ENCODE data around the gene DUSP10. TPM values are rescaled to one million over a fixed set of nuclear protein-coding genes. Genes with fewer than 3 reads are reported as not detected.

The DUSP10 gene
- 10 to 100 TPM in 5 of 6 experiments, 1 to 10 TPM in 1; 7.7 to 22.3 (median 16.3) TPM for total RNA-seq
- long read RNA-seq, partial matches to known transcripts: 1 of 5 reads
- long read RNA-seq, other reads (novel, unspliced or antisense): 3 of 5 reads

DNA sequence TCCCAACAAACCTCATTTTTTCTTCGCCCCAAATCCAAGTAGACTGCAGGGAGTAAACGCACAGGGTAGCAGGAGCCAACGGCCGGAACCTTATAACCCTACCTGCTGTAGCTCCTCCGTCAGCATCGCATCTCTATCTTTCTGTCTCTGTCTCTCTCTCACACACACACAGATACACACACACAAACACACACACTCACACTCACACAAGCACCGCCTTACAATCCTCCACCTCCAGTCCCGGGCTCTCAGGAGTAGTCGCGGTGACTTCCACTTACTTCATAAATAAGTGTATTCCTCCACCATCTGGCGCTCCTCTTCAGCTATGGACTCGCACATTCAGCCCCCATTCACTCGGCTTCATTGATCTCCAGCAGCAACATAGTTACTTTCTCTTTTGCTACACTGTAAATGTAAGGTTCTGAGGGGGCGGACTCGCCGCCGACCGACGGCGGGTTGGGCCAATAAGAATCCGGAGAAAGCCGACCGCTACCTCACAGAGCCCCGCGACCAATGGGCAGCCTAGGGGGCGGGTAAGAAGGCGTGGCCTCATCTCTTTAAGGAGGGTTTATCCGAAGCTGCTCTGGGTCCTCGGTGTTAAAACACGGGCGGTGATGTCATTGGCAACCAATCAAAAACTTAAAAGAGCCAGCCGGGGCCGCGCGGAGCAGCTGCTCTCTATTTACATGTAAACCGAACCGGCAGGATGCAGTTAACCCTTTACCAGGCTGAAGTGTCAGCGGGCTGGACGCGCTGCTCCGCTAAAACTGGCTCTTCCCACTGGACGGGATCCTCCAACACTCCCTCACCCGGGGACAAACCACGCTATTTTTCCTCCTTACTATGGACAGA is at the start of gene DUSP10:
TSS of gene DUSP10 (minus strand) at position 387 of the 852 bp plus-strand sequence. CDS start 2,345 bp downstream, outside the sequence.
- Histone ChIP-seq H3K4me1 (peaks cover 0 to 31% (median 14%) of the 10 kb centered on the region in 4 donors), H3K27ac (peak within 1 kb of the TSS; percentile 97 to 99 (median 99)), H3K27me3 (no peaks in the 10 kb centered on the region), H3K9me3 (no peaks in the 10 kb centered on the region), H3K36me3 (peaks cover 0 to 12% (median 3%) of the 10 kb centered on the region in 4 donors), H3K4me3 (peak within 1 kb of the TSS; percentile 52 to 76 (median 55))
- DNase-seq (peak; percentile 98 to 100 (median 99)), ATAC-seq (peak; percentile 72 to 89 (median 83))
- 0% methylated on average over 38 of the region's 44 CpGs for WGBS (ENCODE audit: insufficient coverage, low coverage, low lambda C conversion rate, missing lambda C conversion rate)
- TF ChIP-seq, protein P1, sequence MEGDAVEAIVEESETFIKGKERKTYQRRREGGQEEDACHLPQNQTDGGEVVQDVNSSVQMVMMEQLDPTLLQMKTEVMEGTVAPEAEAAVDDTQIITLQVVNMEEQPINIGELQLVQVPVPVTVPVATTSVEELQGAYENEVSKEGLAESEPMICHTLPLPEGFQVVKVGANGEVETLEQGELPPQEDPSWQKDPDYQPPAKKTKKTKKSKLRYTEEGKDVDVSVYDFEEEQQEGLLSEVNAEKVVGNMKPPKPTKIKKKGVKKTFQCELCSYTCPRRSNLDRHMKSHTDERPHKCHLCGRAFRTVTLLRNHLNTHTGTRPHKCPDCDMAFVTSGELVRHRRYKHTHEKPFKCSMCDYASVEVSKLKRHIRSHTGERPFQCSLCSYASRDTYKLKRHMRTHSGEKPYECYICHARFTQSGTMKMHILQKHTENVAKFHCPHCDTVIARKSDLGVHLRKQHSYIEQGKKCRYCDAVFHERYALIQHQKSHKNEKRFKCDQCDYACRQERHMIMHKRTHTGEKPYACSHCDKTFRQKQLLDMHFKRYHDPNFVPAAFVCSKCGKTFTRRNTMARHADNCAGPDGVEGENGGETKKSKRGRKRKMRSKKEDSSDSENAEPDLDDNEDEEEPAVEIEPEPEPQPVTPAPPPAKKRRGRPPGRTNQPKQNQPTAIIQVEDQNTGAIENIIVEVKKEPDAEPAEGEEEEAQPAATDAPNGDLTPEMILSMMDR (IDR thresholded peaks at IDR 0.05): no peak
- TF ChIP-seq POLR2A (IDR thresholded peaks at IDR 0.05): peak; percentile 99
- intact Hi-C loops (cut with DNase I): no loop called here

DNA sequence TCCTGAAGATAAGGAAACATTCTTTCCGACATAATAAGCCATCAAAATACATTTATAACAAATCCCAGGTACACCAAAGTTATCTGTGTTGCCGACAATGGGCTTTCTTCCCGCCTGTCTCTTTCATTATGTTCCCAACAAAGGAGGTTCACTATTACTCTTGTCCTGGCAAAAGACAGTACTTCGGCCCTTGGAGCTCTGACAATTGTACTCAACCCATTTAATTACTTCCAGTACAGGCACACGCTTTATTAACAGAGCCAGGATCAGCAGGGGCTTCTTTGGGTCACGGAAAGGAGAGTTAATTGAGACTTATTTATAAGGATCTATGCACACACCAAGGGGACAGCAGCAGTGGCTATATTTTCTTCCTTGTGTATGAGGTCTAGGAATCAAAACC is 46.6 kb upstream of the DUSP10 start:
- Histone ChIP-seq H3K36me3 (no peaks in the 10 kb centered on the region), H3K4me1 (no peaks in the 10 kb centered on the region), H3K9me3 (no peaks in the 10 kb centered on the region), H3K27ac (no peak overlapping the region), H3K4me3 (no peak overlapping the region), H3K27me3 (no peaks in the 10 kb centered on the region)
- no peak for ATAC-seq
- TF ChIP-seq, protein P1 (IDR thresholded peaks at IDR 0.05): no peak
- TF ChIP-seq POLR2A (IDR thresholded peaks at IDR 0.05): no peak
- intact Hi-C loops (cut with DNase I): no loop called here
- no peak for DNase-seq
- WGBS (ENCODE audit: insufficient coverage, low coverage, low lambda C conversion rate, missing lambda C conversion rate): 78% methylated on average over 6 of the region's 6 CpGs

DNA sequence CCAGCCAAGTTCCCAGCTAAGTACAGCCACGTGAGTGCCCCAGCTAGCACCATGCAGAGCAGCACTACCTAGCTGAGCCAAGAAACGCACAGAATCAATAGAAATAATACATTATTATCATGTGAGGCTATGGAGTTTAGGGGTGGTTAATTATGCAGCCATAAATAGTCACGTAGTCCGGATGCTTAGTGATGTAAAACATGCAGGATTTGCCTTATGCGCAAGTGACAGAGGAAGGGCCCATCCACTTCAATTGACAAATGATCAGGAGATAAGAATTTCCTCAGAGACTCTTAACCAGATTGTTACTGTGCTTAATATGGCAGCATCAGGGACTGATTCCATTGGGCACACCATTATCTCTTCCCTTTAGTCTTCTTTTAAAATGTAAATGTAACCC is 44.8 kb upstream of the DUSP10 start:
- no peak for TF ChIP-seq POLR2A (IDR thresholded peaks at IDR 0.05)
- TF ChIP-seq, protein P1 (IDR thresholded peaks at IDR 0.05): no peak
- H3K27ac ChIP-seq: no peak overlapping the region
- no peak overlapping the region for H3K4me3 ChIP-seq
- no peaks in the 10 kb centered on the region for H3K36me3 ChIP-seq
- no peaks in the 10 kb centered on the region for H3K27me3 ChIP-seq
- 84% methylated on average over 5 of the region's 5 CpGs for WGBS (ENCODE audit: insufficient coverage, low coverage, low lambda C conversion rate, missing lambda C conversion rate)
- intact Hi-C loops (cut with DNase I): no loop called here
- DNase-seq: no peak
- no peak for ATAC-seq
- H3K4me1 ChIP-seq: no peaks in the 10 kb centered on the region
- no peaks in the 10 kb centered on the region for H3K9me3 ChIP-seq

DNA sequence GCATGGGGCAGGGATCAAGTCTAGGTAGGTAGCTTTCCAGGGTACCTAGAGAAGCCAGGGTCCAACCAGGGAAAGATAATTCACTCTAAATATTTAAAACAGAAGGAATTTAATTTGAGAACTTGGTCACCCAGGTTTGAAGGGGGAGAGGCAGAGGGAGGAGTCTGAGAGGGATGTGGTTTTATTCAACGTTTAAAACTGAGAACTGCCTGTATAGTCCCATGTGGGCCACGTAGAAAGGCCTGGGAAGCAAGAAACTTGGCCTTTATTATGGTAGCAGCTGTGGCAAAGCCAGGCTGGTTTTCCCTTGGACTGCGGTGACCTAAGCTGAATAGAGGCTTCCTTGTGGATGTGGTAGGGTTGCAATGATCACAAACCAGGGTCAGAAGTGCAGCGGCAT is 42.0 kb upstream of the DUSP10 start:
- no peaks in the 10 kb centered on the region for H3K4me1 ChIP-seq
- no peaks in the 10 kb centered on the region for H3K36me3 ChIP-seq
- WGBS (ENCODE audit: insufficient coverage, low coverage, low lambda C conversion rate, missing lambda C conversion rate): 73% methylated on average over 2 of the region's 4 CpGs
- ATAC-seq: no peak
- intact Hi-C loops (cut with DNase I): no loop called here
- H3K27ac ChIP-seq: no peak overlapping the region
- no peak for DNase-seq
- TF ChIP-seq POLR2A (IDR thresholded peaks at IDR 0.05): no peak
- TF ChIP-seq, protein P1 (IDR thresholded peaks at IDR 0.05): no peak
- no peaks in the 10 kb centered on the region for H3K9me3 ChIP-seq
- no peak overlapping the region for H3K4me3 ChIP-seq
- no peaks in the 10 kb centered on the region for H3K27me3 ChIP-seq
